Ramos (cell line): ENCODE measurements around the gene KCTD10.

Source experiments
- in situ Hi-C: fragments of 300-500 bp; cut with MboI; formaldehyde crosslinking; loops from one replicate; pipeline ENCODE4 v1.14.3; 2022; ENCODE audit warnings: low sequenced_read_pairs; ENCODE audit not compliant: unreplicated experiment

The KCTD10 gene, protein sequence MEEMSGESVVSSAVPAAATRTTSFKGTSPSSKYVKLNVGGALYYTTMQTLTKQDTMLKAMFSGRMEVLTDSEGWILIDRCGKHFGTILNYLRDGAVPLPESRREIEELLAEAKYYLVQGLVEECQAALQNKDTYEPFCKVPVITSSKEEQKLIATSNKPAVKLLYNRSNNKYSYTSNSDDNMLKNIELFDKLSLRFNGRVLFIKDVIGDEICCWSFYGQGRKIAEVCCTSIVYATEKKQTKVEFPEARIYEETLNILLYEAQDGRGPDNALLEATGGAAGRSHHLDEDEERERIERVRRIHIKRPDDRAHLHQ

DNA sequence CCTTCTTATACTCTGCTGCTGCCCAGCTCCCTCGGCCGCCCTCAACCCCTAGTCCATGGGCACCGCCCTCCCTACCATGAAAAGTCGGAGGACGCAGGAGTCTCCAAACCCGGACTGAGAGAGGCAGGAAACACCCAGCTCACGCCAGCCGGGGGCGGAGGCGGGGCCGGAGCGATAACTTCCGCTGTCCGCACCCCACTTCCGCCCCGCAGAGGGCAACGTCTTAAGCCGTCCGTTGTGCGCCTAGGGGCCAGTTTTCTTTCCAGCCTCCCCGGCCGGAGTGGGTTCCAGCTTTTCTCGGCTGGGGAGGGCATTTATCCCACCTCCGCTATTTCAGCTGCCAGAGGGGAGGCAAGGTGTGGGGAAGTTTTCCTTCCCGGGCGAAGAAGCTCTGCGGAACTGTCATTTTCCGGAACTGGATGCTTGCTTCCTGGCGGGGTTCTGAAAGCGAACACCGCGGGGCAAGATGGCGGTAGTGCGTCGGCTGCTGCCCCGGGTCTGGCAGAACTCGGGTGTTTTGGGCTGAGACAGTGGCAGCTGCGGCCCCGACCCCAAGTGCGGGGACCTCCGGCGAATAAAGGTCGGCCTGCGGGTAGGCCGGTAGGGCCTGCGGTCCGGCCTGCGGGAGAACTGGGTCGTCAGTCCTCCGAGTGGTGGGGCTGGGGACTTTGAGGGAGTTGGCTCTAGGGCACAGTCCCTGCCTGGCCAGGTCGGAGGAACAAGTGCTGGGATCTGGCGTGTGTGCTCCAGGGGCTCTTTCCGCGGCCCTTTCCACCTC is at the start of gene KCTD10, which contains the start of gene UBE3B:
Gene KCTD10, minus strand, starts transcription at position 116 of the 778 bp plus-strand sequence. Its CDS starts 38 bp downstream, at position 78.
Gene UBE3B, plus strand, starts transcription at position 450 of the 778 bp plus-strand sequence. CDS start 5,918 bp downstream, outside the sequence.
- in situ Hi-C loops, result no loop called here

DNA sequence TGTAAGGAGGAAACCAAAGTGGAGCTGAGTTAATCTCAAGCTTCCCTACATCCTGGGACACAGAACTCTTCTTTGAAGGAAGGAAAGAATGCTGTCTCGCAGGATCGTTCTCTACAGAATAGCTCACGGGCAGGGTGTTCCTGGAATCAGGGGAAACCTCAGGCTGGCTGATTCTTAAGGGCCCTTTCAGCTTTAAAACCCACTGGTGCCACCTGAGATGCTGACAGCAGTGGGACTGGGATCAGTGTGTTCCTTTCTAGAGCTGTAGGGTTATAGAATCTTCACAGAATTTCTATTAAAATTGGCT is 48.1 kb upstream of the KCTD10 start:
- in situ Hi-C loops, result loop anchor here (10.0 kb wide), 1 partner anchor 250 kb away; no protein-coding TSS in a partner anchor

DNA sequence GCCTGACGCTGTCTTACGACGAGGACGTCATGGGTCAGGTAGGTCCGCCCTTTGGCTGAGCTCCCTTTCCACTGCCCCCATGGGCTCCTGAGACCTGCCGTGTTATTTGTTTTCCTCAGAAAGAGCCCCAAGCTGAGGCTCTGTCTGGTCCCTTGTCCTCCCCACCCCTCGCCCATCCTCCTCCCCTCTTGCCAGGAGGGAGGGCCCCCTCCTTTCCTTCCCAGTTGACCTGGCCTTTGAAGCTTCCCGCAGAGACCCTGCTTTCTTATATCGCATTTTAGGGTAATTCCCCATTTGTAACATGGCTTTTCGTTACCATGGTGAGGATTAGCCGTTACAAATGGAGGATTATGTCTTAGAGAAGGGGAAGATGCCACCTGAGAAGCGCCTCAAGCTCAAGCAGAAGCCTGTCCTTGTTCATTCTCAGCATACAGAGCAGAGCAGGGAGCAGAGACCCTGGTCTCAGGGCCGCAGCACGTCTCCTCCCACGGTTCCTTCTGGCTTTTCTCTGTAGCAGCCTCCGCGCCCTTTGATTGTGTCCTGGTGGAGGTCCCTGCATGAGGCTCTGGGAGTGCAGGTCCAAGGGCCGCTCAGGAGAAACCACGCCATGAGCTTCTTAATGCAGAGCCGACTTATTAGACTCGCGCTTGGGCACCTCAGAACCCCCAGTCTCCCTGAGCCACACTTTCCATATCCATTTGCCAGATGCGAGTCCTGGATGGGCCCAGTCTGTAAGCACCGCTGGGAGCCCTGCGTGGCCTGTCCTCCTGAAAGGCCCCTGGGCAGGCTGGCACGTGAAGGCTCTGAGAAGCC is 47.6 kb upstream of the KCTD10 start:
- in situ Hi-C loops, result loop anchor here (10.0 kb wide), 1 partner anchor 250 kb away; no protein-coding TSS in a partner anchor

DNA sequence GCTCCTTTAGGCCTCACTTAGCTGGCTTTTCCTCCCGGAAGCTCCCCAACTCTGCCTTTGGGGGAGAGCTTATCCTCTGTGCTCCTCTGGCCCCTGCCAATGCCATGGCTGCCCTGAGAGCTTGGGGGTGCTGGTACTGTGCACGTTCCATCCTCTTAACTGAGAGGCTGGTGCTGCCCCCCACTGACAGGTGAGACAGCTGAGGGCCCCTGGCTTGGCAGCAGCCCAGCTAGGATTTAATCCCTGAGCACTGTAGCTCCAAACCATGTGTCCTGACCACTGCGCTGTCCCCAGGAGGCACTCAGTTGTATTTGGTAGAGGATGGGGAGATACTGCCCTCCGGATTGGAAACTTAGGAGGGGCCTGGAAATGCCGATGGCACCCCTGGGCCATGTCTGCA is 46.4 kb upstream of the KCTD10 start:
- in situ Hi-C loops, result loop anchor here (10.0 kb wide), 1 partner anchor 251 kb away; no protein-coding TSS in a partner anchor

DNA sequence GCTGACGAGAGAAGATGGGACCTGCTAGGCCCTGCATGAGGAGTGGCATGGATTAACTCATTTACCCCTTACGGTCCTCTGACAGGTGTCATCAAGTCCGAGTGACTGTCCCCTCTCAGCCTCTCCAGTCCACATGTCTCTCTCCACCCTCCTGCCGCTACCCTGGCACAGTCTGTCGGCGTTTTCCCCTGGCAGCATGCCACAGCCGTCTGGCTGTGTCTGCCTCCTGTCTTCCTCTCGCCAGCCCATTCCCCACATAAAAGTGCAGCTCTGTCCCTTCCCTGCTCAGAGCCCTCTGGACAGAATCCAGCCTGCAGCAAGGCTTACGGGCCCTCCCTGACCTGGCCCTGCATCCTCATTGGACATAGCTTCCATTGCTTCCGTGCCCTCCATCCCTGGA is 46.0 kb upstream of the KCTD10 start:
- in situ Hi-C loops, result loop anchor here (10.0 kb wide), 1 partner anchor 252 kb away; no protein-coding TSS in a partner anchor

DNA sequence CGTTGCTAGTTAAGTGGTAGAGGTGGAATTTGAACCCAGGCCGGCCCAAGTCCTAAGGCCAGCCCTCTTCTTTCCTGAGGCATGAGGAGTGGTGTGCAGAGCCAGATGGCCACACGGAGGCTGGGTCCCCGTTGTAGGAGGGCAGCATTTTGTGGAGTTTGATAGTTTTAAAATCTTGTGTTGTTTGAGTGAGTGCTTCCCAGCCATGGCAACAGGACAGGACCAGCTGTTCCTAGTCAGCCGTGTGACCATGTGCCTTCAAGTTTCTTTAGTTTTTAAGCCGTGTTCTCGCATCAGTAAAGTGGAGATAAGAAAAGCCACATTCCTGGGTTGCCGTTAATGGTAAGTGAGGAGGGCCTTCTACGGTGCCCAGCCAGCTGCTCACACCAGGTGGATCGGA is 44.7 kb upstream of the KCTD10 start:
- in situ Hi-C loops, result loop anchor here (10.0 kb wide), 1 partner anchor 253 kb away; no protein-coding TSS in a partner anchor

DNA sequence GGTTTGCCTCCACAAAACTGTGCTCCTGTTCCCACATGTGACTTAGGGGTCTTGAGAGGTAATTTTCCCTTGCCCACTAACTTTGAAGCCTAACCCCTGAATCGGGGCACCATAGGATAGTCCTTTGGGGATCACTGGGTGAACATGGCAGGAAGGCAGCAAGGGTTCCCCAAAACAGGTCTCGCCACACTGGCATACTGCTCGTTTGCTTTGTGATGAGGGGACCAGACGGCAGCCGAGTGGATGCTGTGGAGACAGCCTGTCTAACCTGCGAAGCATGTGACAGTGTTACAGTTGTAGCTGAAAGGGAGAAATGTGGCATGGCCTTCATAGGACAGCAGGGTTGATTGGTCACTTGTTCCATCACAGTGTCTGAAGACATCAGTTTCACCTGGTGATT is 42.7 kb upstream of the KCTD10 start:
- in situ Hi-C loops, result loop anchor here (10.0 kb wide), 1 partner anchor 255 kb away; no protein-coding TSS in a partner anchor

DNA sequence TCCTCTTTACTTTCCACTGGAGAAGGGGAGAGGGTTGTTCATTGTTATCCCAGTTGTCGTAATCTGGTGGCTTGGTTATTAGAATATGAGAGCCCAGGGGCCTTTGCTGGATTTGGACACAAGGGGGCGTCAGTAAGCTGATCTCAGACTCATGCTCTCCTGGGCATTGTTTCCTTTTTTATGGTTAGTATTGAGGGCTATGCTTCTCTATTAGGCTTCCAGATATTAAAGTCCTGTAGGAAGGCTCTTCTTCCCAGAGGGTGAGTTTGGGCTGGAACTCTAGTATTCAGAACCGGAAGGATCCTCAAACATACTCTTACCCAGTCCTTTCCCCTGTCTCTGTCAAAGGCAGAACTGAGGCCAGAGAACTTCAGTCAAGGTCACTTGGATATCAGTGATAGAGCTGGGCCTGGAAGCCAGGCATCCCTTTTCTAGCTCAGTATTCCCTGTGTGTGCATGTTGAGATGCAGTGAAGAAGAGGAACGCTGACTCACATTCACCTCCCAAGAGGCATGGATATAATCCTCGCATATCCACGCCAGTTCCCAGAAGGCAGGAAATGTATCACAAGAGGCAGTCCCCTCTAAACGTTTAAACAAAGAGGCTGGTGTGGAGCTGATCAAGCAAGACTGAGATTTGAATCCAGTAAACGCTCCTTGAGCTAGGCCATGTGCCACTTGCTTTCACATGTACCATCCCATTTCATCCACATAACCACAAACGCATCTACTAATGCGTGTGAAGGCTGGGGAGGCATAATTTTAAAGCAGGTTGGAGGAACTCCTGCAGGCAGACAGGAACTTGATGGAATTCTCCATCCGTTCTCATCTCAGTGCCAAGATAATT is 41.9 kb upstream of the KCTD10 start:
- in situ Hi-C loops, result no loop called here

DNA sequence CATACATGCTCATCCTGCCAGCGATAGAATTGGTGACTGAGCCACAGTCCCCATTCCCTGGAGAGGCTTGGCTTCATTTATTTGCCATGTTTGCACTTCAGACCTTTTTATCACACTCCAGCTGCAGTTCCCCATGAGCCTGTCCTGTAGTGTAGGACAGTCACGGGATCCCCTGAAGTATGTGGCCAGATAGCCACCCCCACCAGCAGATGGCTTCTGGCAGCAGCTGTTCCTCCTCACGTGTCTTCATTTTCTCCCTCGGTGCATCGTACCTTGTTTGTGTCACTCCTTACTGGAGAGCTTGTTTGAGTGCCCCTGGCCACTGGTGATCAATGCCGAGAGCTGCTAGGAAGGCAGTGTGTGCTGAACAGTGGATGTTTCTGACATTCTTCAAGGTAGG is 40.5 kb upstream of the KCTD10 start:
- in situ Hi-C loops, result no loop called here

DNA sequence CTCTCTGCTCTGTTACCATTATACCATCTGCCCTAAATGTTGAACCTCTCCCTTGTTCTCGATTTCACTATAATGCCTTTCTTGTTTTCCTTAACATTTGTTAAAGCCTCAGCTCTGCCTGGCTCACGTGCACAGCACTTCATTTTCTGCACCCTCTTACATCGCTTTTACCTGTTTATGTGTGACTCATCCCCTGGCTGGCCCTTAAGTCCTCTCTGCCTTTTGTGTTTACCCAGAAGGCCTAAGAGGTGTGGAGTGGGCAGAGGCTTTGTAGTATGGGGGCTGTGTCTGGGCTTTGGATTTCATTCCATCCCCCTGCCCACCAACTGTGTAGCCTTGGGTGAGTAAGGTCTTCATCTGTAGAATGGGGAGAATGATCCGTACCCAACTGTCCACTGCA is 36.9 kb upstream of the KCTD10 start:
- in situ Hi-C loops, result no loop called here

DNA sequence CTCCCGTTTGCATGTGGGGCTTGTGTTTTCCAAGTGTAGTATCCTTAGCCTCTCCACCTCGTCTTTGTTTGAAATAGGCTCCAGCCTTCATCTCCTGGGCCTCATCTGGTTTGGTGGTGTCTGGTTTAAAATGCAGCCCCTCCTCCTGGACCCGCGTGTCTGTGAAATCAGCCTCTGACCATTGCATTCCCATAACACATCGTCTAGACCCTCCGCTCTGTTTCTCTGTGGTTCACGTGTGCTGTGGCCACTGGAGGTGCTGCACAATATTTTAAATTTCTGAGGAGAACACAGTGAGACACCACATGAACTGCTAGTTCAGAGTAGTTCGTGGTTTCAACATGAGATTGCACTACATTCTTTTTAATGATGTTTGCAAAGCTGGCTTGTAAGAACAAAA is 36.0 kb upstream of the KCTD10 start:
- in situ Hi-C loops, result no loop called here

DNA sequence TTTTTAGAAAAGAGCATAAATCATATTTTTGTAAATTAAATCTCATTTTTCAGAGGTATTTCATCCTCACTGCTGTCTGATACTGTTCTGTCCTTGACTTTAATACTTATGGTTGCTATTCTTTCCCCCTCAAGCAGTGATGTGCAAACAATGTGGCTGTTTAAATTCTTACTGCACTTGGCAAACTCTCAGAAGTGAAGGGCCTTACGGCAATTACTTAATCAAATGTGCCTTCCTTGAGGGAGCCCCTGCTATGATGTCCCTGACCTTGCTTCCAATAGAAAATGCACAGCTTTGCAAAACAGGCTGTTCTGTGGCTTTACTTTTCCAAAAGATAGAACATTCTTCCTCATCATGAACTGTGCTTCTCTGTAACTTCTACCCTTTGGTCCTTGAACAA is 35.5 kb upstream of the KCTD10 start:
- in situ Hi-C loops, result no loop called here

DNA sequence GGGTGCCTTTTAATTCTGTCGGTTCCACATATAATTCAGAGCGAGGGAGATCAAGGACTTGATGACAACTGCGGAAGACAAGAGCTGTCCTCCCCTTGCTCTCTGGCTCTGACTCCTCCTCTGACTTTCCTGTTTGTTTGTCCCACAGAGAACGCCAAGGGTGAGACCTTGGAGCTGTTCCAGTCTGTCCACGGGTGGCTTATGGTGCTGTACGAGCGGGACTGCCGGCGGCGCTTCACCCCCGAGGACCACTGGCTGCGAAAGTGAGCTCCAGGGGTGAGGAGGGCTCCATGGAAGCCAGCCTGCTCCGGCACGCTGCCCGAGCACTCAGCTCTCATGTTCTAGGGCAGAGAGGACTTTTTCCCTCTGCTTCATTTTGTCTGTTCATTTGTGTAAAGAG is 33.1 kb upstream of the KCTD10 start:
- in situ Hi-C loops, result no loop called here

DNA sequence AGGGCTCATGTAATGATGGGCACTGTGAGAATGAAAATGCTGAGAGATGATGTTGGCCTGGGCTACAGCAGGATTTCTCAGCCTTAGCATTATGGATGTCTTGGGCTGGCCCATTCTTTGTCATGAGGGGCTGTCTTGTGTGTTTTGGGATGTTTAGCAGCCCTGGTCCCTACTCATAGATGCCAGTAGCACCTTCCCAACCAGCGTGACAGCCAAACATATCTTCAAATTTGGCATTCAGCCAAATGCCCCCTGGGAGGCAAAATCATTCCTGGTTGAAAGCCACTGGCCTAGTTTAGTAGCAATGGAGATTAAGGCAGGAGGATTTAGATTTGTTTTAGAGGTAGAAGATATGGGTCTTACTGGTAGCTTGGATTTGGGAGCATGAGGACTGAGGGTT is 27.0 kb upstream of the KCTD10 start:
- in situ Hi-C loops, result no loop called here

DNA sequence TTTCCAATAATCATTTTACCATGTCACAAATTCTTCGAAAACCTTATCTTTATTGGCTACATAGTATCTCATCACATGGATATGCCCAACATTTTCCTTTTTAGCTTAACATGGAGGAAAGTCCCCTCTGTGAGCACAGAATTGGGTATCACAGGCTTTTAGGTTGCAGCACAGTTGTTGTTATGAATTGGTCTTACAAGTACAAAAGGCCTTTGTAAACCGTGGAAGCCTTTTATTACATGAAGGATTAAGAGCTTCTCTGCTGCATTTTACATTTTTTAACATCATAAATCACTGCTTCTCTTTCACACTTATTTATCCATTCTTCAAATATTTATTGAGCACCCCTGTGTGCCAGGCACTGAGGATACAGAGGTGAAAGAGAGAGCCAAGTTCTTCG is 26.5 kb upstream of the KCTD10 start:
- in situ Hi-C loops, result no loop called here

DNA sequence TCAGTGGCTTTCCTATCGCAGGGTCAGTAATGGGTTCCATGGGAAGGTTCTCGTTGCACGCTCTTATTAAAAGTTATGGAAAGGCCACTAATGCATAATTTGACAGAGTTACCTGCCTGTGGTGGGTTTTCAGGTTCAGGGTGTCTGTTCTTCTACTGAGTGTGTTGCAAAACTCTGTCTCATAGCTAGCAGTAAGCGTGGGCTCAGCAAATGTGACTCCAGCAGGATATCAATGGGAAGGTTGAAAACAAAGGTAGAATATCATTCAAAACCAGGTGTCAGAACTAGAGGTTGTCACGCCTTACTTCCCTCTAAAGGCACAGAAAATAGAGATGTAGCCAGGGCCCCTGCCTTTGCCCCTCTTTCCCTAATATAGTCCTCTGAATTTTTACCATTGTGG is 25.2 kb upstream of the KCTD10 start:
- in situ Hi-C loops, result no loop called here

DNA sequence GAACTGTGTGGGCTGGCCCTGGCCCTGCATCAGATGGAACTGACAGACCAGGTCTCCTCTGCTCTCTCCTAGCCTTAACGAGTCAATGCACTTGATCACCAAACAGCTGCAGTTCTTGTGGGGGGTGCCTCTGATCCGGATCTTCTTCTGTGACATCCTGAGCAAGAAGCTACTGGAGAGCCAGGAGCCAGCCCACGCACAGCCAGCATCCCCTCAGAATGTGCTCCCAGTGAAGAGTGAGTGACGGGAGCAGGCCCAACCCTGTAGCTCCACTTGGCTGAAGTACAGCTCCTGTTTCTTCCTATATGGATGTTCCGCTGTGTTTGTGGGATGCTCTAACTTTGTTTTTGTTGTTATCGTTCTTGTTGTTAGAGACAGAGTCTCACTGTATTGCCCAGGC is 24.2 kb upstream of the KCTD10 start:
- in situ Hi-C loops, result no loop called here

DNA sequence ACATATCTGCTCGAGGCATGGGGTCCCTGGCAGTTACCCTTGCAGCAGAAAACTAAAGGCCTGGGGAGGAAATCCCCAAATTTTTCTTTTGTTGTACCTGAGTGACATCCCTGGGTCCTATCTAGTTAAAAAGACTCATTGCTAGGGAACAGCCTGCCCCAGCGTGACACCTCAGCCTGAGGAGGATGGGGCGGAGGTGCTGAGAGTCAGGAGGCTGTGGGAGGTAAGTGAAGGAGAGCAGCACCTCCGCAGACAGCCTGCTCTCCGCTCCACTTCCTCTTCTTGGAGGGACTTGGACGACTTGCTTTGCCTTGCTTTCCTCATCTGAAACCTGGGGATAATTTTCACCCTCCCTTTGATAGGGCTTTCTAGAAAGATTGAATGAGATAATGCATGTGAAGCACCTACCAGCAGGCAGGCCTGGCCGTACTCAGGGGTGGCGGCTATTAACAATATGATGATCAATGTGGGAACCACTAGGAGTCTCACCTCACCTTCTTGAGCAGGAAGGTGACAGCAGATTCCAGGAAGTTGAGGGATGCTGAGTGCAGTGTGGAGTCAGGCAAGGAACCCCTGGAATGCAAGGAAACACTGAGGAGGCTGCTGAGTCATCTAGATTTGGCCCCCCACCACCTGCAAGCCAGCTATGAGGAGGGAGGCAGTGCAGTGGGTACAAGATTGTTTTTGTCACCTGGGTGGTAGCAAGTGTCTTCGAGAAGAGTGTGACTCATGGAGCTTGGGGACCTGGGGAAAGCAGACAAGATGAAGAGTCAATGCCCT is 23.5 kb upstream of the KCTD10 start:
- in situ Hi-C loops, result no loop called here

DNA sequence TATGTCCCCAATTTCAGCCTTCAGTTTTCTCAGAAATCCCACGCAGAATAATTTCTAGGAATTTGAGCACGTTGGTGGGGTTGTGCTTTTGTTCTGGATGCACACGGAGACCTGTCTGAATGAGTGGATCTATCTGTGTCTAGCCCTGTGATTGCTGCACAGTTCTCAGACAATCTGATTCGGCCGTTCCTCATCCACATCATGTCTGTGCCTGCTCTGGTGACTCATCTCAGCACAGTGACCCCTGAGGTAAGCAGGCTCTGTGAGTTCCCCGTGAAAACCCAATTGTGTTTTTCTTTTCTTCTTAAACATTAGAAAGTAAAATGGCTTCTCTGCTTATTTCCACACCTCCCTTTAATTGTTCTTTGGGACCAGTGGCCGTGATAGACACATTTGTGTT is 20.6 kb upstream of the KCTD10 start:
- in situ Hi-C loops, result no loop called here
